NCI-H82 (cell line): ENCODE results near the gene KBTBD3.

Experiments
- DNase-seq: peaks from one replicate; lab custom pipeline; 2025; lab: John Stamatoyannopoulos, UW

The KBTBD3 gene, protein sequence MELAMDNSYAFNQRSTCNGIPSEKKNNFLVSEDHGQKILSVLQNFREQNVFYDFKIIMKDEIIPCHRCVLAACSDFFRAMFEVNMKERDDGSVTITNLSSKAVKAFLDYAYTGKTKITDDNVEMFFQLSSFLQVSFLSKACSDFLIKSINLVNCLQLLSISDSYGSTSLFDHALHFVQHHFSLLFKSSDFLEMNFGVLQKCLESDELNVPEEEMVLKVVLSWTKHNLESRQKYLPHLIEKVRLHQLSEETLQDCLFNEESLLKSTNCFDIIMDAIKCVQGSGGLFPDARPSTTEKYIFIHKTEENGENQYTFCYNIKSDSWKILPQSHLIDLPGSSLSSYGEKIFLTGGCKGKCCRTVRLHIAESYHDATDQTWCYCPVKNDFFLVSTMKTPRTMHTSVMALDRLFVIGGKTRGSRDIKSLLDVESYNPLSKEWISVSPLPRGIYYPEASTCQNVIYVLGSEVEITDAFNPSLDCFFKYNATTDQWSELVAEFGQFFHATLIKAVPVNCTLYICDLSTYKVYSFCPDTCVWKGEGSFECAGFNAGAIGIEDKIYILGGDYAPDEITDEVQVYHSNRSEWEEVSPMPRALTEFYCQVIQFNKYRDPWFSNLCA

GRCh38 chr11:106076919-106077608 lies at the start of gene KBTBD3:
Gene KBTBD3, minus strand, starts transcription at chr11:106077347. Its CDS starts 18,250 bp downstream, at chr11:106059097.
- peak; percentile 98 for DNase-seq

GRCh38 chr11:106121570-106122320 lies 44.6 kb upstream of the KBTBD3 start:
- no peak for DNase-seq

- no peak for DNase-seq
Measured at GRCh38 chr11:106105986-106106385, 28.8 kb upstream of the KBTBD3 start.

GRCh38 chr11:106101819-106102218 lies 24.7 kb upstream of the KBTBD3 start:
- no peak for DNase-seq

- no peak for DNase-seq
Measured at GRCh38 chr11:106101370-106101769, 24.2 kb upstream of the KBTBD3 start.

DNA sequence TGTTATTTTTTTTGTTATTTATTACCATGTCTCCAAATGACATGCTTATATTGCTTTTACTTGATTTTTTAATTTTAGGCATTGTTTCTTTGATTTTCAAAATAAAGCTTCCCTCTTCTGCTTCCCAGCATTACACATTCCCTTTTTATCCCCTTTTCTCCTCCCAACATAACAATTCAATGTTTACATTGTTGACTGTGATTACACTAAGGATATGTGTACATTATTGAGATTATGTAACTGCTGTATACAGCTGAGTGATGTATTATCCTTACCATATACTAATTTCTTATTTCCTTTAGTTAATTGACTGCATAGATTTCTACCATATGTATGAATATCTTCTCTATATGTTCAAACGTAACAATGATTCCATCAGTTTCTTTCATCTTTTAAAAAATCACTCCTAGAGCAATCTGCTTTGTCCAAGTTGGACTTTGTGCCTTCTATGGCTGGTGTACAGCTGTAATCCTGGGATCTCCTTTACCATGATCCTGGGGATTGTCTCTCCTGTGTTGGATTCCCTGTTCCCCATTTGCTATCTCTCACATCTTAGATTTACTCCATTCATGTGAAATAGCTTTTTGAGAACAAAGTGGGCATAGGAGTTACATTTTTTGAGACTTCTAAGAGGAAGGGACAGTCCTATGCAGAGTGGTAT lies 21.9 kb upstream of the KBTBD3 start:
- no peak for DNase-seq

GRCh38 chr11:106092446-106092845 lies 15.3 kb upstream of the KBTBD3 start:
- DNase-seq = no peak

DNA sequence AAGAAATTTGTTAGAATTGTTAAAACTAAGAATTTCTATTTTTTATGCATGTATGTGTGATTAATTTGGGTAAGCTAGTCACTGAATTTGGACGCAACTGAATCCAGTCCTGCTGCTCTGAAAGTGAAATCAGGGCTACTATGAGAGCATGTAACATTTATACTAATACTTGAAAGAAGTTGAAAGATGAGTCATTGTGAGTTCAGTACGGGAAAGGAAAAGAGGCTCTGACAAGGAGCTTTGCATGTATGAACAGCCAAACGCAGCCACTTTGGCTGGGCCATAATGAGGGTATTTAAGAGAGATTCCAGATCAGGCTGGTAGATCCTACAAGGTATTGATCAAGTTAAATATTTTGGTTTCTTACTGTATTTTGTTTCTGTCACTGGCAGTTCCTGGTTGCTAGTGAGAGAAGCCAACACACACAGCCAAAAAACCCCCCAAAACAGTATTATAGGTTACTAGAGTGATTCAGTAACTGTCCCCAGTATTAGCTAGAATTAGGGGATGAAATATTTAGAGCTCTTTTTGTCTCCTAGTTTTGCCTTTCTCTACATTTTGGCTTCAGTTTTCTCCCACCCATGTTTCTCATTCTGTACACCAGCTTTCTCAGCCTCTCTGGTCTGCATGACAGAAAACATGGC lies 14.5 kb upstream of the KBTBD3 start:
- DNase-seq = no peak

- DNase-seq = no peak
Measured at GRCh38 chr11:106088896-106089295, 11.7 kb upstream of the KBTBD3 start.

GRCh38 chr11:106087815-106088435 lies 10.8 kb upstream of the KBTBD3 start:
- peak; percentile 54 for DNase-seq

GRCh38 chr11:106086850-106087249 lies 9.7 kb upstream of the KBTBD3 start:
- DNase-seq = no peak

DNA sequence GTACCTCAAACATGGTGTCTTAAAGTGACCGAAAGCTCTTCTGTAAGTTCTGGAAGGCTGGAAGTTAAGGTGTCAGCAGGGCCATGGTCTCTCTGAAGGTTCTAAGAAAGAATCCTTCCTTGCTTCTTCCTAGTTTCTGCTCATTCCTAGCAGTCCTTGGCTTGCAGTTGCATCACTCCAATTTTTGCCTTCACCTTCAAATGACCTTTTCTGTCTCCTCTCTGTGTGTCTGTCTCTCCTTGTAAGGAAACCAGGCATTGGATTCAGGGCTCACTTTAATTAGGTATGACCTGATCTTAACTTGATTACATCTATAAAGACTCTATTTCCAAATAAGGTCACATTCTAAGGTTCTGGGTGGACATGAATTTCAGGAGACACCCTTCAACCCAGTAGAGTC lies 9.0 kb upstream of the KBTBD3 start:
- no peak for DNase-seq

DNA sequence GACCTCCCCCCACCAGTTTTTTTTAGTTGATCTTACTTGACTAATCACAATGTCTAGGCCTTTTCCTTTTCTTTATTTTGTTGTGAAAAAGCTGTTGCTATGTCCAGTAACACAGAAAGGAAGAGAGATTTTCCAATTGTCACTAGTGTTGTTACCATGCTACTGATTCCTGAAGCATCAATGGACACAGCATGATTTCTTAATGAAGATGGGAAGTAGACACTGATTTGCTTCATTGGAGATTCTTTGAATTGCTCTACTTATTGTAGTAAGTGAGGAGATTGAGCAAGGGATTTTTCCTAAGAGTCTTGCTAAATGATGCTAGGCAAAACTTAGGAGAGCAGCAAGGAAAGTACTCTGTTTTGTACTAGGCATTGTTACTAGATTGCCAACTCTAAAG lies 4.9 kb upstream of the KBTBD3 start:
- DNase-seq = no peak

DNA sequence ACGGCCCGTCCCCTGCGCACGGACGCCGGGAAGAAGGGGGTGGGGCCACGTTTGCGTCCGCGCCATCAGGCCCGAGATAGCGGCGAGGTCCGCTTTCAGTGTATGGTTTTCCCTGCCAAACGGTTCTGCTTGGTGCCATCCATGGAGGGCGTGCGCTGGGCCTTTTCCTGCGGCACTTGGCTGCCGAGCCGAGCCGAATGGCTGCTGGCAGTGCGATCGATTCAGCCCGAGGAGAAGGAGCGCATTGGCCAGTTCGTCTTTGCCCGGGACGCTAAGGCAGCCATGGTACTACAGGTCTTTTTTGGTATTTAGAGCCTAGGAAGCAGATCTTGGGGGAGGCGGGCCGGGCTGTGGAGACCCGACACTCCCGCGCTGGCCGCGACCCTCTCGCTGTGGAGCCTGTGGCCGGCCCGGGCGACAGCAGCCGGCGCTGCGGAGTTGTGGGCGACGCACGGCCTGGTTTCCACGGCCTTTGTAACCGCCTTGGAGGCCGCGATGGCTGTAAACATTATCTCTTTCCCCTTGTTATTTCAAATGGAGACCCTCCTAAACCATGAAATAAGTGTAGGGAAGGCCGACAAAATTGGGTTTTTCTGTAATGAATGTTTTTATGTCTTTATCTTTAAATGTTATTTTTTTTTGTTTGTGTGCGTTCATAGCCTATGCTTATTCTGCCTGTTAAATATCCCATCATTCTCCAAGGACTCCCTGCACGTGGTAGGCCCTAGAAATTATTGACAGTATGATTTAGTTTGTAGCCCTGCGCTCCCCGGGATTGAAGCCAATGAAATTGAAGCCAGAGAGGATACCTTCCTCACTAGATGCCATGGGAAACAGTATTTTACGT lies 685 bp upstream of the KBTBD3 start, which contains the start of gene AASDHPPT:
TSS of gene AASDHPPT (plus strand) at position 54 of the 847 bp plus-strand sequence. CDS start at position 103, 49 bp downstream.
- DNase-seq = peak; percentile 61

- peak; percentile 75 for DNase-seq
Measured at GRCh38 chr11:106076171-106076918, 802 bp downstream of the KBTBD3 start.

DNA sequence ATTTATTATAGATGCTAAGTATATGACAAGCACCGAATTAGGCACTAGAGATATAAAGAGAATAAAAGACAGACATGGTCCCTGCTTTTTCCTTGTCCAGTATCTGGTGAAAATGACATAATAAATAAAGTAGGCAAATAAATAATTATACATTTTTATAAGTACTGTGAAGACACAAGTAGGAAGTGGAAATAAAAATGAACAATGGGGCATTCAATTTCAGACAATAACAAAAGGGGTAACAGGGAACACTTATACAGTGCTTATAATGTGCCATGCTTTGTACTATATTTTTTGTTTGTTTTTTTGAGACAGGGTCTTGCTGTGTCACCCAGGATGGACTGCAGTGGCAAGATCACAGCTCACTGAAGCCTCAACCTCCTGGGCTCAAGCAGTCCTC lies 4.3 kb downstream of the KBTBD3 start:
- no peak for DNase-seq

DNA sequence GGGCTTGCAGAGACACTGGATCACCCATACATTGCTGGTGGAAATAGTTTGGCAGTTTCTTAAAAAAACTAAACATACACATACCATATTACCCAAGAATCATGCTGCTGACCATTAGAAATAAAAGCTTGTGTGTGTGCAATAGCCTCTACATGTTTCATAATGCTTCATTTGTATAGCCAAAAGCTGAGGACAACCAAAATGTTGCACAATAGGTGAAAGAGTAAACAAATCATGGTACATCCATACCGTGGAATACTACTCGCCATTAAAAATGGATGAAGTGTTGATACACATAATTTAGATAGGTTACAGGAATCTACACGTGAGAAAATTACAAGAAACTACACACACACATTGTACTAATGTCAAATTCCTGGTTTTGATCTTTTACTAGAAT lies 6.5 kb downstream of the KBTBD3 start:
- DNase-seq = no peak

GRCh38 chr11:106063009-106063408 lies 14.1 kb downstream of the KBTBD3 start:
- no peak for DNase-seq
